H1 (cell line): ENCODE results near the gene ZNF512B. TPM values are rescaled to one million over a fixed set of nuclear protein-coding genes. Genes with fewer than 3 reads are reported as not detected.

Experiments
- CTCF ChIA-PET: fragments of 300-600 bp; sonication (Branson Sonifier 250); formaldehyde crosslinking; loops from one replicate; lab custom pipeline; 2021; ENCODE audit not compliant: partially characterized antibody; lab: Charles Lee
- POLR2A ChIA-PET: fragments of 300-600 bp; sonication (Branson Sonifier 250); formaldehyde crosslinking; loops from one replicate; lab custom pipeline; 2021; ENCODE audit warnings: inconsistent platforms; ENCODE audit not compliant: partially characterized antibody; lab: Charles Lee
- DNase-seq, 2 experiments: peaks; one replicate each; pipeline versions ENCODE4 v3.0.0 to v3.0.0-alpha.2; 2010 to 2022; ENCODE audit warnings: low spot score in 2 of 2, low read depth in 1 of 2, mixed read lengths in 1 of 2
- FAIRE-seq: peaks from 2 replicates; lab custom pipeline; 2011; peaks lifted over from hg19 to GRCh38; lab: Jason Lieb, UNC
- H2AFZ ChIP-seq: 2 replicates; pipeline ENCODE4 v1.8.1; 2012; ENCODE audit warnings: low read length, inconsistent platforms
- H2AK5ac ChIP-seq: 2 replicates; pipeline ENCODE4 v1.6.1; 2013; ENCODE audit warnings: low read depth, low read length
- H2BK120ac ChIP-seq: replicated peaks from 2 replicates; pipeline ENCODE3; 2013; ENCODE audit warnings: low read depth, low read length, inconsistent platforms
- H2BK12ac ChIP-seq: 2 replicates; pipeline ENCODE4 v1.6.1; 2013; ENCODE audit warnings: low read depth, low read length
- H2BK15ac ChIP-seq: 2 replicates; pipeline ENCODE4 v1.6.1; 2013; ENCODE audit warnings: low read length
- H2BK20ac ChIP-seq: 2 replicates; pipeline ENCODE4 v1.6.1; 2013; ENCODE audit warnings: low read length
- H2BK5ac ChIP-seq: 2 replicates; pipeline ENCODE4 v1.6.1; 2013; ENCODE audit warnings: low read depth, low read length
- H3K14ac ChIP-seq: 2 replicates; pipeline ENCODE4 v1.6.1; 2013; ENCODE audit warnings: inconsistent platforms; ENCODE audit not compliant: insufficient read length
- H3K18ac ChIP-seq: 2 replicates; pipeline ENCODE4 v1.6.1; 2013; ENCODE audit warnings: low read length; ENCODE audit errors: extremely low read depth
- H3K23ac ChIP-seq: 2 replicates; pipeline ENCODE4 v1.6.1; 2013; ENCODE audit warnings: inconsistent platforms; ENCODE audit not compliant: insufficient read length
- H3K23me2 ChIP-seq: 2 replicates; pipeline ENCODE4 v1.6.1; 2013; ENCODE audit warnings: low read depth, low read length
- H3K27ac ChIP-seq: 2 replicates; pipeline ENCODE4 v1.6.1; 2011; ENCODE audit warnings: low read depth, low read length, inconsistent platforms
- H3K27me3 ChIP-seq, 4 experiments: replicated peaks in 1 of 4; 1 replicate in 1 of 4; 2 replicates in 3 of 4; pipeline versions ENCODE4 v1.6.1 to v1.8.1; 2011 to 2013; ENCODE audit warnings: low read length in 3 of 4, mild to moderate bottlenecking in 3 of 4, inconsistent platforms in 2 of 4, mixed read lengths in 2 of 4, moderate library complexity in 1 of 4; ENCODE audit not compliant: control insufficient read depth in 3 of 4, insufficient read depth in 3 of 4; ENCODE audit errors: extremely low read depth in 1 of 4
- H3K36me3 ChIP-seq, 4 experiments: 2 replicates each; pipeline versions ENCODE4 v1.6.1 to v1.8.1; 2011 to 2013; ENCODE audit warnings: mild to moderate bottlenecking in 4 of 4, low read length in 3 of 4, moderate library complexity in 2 of 4, control low read depth in 1 of 4, inconsistent platforms in 1 of 4; ENCODE audit not compliant: insufficient read depth in 4 of 4, control insufficient read depth in 2 of 4
- H3K4ac ChIP-seq: replicated peaks from 2 replicates; pipeline ENCODE3; 2013; ENCODE audit warnings: low read length, low read depth, mixed read lengths, inconsistent platforms; ENCODE audit not compliant: insufficient read length
- H3K4me1 ChIP-seq, 4 experiments: replicated peaks in 1 of 4; 1 replicate in 1 of 4; 2 replicates in 3 of 4; pipeline versions ENCODE4 v1.6.1 to v1.8.1; 2011 to 2013; ENCODE audit warnings: low read length in 3 of 4, inconsistent platforms in 2 of 4, mixed read lengths in 1 of 4; ENCODE audit not compliant: insufficient read depth in 4 of 4, control insufficient read depth in 3 of 4
- H3K4me2 ChIP-seq, 2 experiments: 2 replicates each; pipeline versions ENCODE4 v1.6.1 to v1.8.1; 2011 to 2013; ENCODE audit warnings: low read depth in 2 of 2, low read length in 2 of 2, control low read depth in 1 of 2, inconsistent platforms in 1 of 2, mild to moderate bottlenecking in 1 of 2; ENCODE audit not compliant: insufficient read depth in 1 of 2
- H3K4me3 ChIP-seq, 4 experiments: fragments of 200-600, 300-600 bp in 1 of 4; sonication (generic), shearing (Covaris generic), sonication (Bioruptor Twin) in 1 of 4; 2 replicates each; pipeline versions ENCODE4 v1.5.1 to v1.8.1; 2011 to 2016; ENCODE audit warnings: low read length in 4 of 4, low read depth in 3 of 4, control low read depth in 2 of 4, inconsistent platforms in 2 of 4, mild to moderate bottlenecking in 2 of 4, mixed read lengths in 1 of 4, moderate library complexity in 1 of 4; ENCODE audit not compliant: insufficient read depth in 2 of 4; ENCODE audit errors: extremely low read depth in 1 of 4
- H3K56ac ChIP-seq: replicated peaks from 2 replicates; pipeline ENCODE3; 2013; ENCODE audit warnings: low read depth, mild to moderate bottlenecking, mixed read lengths, low read length, inconsistent platforms; ENCODE audit not compliant: insufficient read length
- H3K79me1 ChIP-seq: 2 replicates; pipeline ENCODE4 v1.6.1; 2013; ENCODE audit warnings: low read depth, low read length, control low read depth
- H3K79me2 ChIP-seq, 2 experiments: 2 replicates each; pipeline versions ENCODE4 v1.6.1 to v1.8.1; 2012 to 2013; ENCODE audit warnings: low read length in 2 of 2, mild to moderate bottlenecking in 2 of 2, inconsistent platforms in 1 of 2; ENCODE audit not compliant: insufficient read depth in 2 of 2, control insufficient read depth in 1 of 2
- H3K9ac ChIP-seq, 4 experiments: replicated peaks in 1 of 4; 1 replicate in 1 of 4; 2 replicates in 3 of 4; pipeline versions ENCODE4 v1.6.1 to v1.8.1; 2011 to 2013; ENCODE audit warnings: low read depth in 3 of 4, low read length in 3 of 4, control low read depth in 2 of 4, mild to moderate bottlenecking in 2 of 4, moderate library complexity in 2 of 4, inconsistent platforms in 1 of 4; ENCODE audit errors: extremely low read depth in 1 of 4
- H3K9me3 ChIP-seq, 2 experiments: 2 replicates each; pipeline versions ENCODE4 v1.6.1 to v1.8.1; 2012 to 2013; ENCODE audit warnings: mild to moderate bottlenecking in 2 of 2, moderate library complexity in 2 of 2, control low read depth in 1 of 2, inconsistent platforms in 1 of 2, low read depth in 1 of 2, low read length in 1 of 2, mixed read lengths in 1 of 2; ENCODE audit not compliant: insufficient read depth in 2 of 2
- H4K20me1 ChIP-seq, 2 experiments: replicated peaks in 1 of 2; 2 replicates each; pipeline versions ENCODE3 to v1.8.1; 2011 to 2013; ENCODE audit warnings: inconsistent platforms in 2 of 2, low read length in 2 of 2, mild to moderate bottlenecking in 1 of 2; ENCODE audit not compliant: insufficient read depth in 2 of 2, control insufficient read depth in 1 of 2
- H4K5ac ChIP-seq: 2 replicates; pipeline ENCODE4 v1.6.1; 2013; ENCODE audit warnings: low read length, low read depth, mixed read lengths, inconsistent platforms; ENCODE audit not compliant: insufficient read length
- H4K8ac ChIP-seq: 2 replicates; pipeline ENCODE4 v1.8.0; 2013; ENCODE audit warnings: mild to moderate bottlenecking, moderate library complexity, low read length, inconsistent platforms; ENCODE audit not compliant: insufficient read depth; ENCODE audit errors: extremely low read depth
- H4K91ac ChIP-seq: replicated peaks from 2 replicates; pipeline ENCODE3; 2013; ENCODE audit warnings: low read length, mixed read lengths, inconsistent platforms; ENCODE audit not compliant: insufficient read length
- CTCF ChIP-seq, 3 experiments: IDR thresholded peaks; 1 replicate in 2 of 3; 2 replicates in 1 of 3; pipeline versions ENCODE4 v1.5.1 to v1.6.1; 2011; ENCODE audit warnings: low read length in 3 of 3, mild to moderate bottlenecking in 3 of 3, inconsistent platforms in 2 of 3, low read depth in 1 of 3, moderate library complexity in 1 of 3; ENCODE audit not compliant: insufficient read depth in 1 of 3; ENCODE audit errors: control extremely low read depth in 1 of 3
- EGR1 ChIP-seq: IDR thresholded peaks from 2 replicates; pipeline ENCODE4 v1.6.1; 2011; ENCODE audit warnings: low read depth, low read length, borderline replicate concordance
- EP300 ChIP-seq, 2 experiments: IDR thresholded peaks; 1 replicate in 1 of 2; 2 replicates in 1 of 2; pipeline ENCODE4 v1.6.1; 2011 to 2012; ENCODE audit warnings: low read depth in 2 of 2, low read length in 2 of 2, mild to moderate bottlenecking in 2 of 2, borderline replicate concordance in 1 of 2, inconsistent platforms in 1 of 2, moderate library complexity in 1 of 2
- FOSL1 ChIP-seq: IDR thresholded peaks from 2 replicates; pipeline ENCODE4 v1.6.1; 2011; ENCODE audit warnings: mild to moderate bottlenecking, low read depth, low read length, moderate library complexity; ENCODE audit not compliant: insufficient read depth
- GABPA ChIP-seq: IDR thresholded peaks from 2 replicates; pipeline ENCODE4 v1.6.1; 2011; ENCODE audit warnings: mild to moderate bottlenecking, low read length, moderate library complexity, borderline replicate concordance; ENCODE audit not compliant: insufficient read depth
- JUND ChIP-seq: IDR thresholded peaks from 2 replicates; pipeline ENCODE4 v1.6.1; 2011; ENCODE audit warnings: mild to moderate bottlenecking, improper control_type of control experiment, low read length
- PHF8 ChIP-seq: fragments of 200-600 bp; sonication (generic); conservative IDR thresholded peaks from 2 replicates; pipeline ENCODE4 v1.7.1; 2012; ENCODE audit warnings: low read depth, mild to moderate bottlenecking, inconsistent platforms, low read length, moderate library complexity
- TAF7 ChIP-seq: optimal IDR thresholded peaks from 2 replicates; pipeline ENCODE3; 2011; ENCODE audit warnings: low read depth, mild to moderate bottlenecking, inconsistent platforms, low read length, moderate library complexity, borderline replicate concordance
- WGBS, 2 experiments: shearing (Covaris generic) in 1 of 2; methylation state at CpG; one replicate each; pipeline versions ENCODE4 v1.1.6 to v1.1.7; 2013 to 2015; ENCODE audit warnings: low lambda C conversion rate in 2 of 2, mixed read lengths in 2 of 2, inconsistent platforms in 1 of 2, low coverage in 1 of 2, missing lambda C conversion rate in 1 of 2; ENCODE audit not compliant: insufficient replicate concordance in 2 of 2, insufficient coverage in 1 of 2, insufficient read length in 1 of 2; ENCODE audit errors: extremely low coverage in 1 of 2, missing lambda C conversion rate in 1 of 2; 5-methylcytosine and 5-hydroxymethylcytosine counted together
- polyA plus RNA-seq, 7 experiments: library from polyadenylated mRNA; depleted of rRNA in 3 of 7; stranded (reverse) in 5 of 7; unstranded in 2 of 7; fragments of >200 nt in 5 of 7; fragments of 200-250 nt in 2 of 7; gene quantifications; 1 replicate in 5 of 7; 2 replicates in 1 of 7; 4 replicates in 1 of 7; pipeline versions ENCODE4 v1.2.1 to v1.2.3, GENCODE V29; 2011 to 2013; ENCODE audit warnings: missing spikeins in 2 of 7, mixed read lengths in 2 of 7
- total RNA-seq: library from RNA; stranded (reverse); fragmentation: NEBNext Ultra II Directional; extraction: Animal tissue kit (Norgen Biotek cat#: 25700); gene quantifications from 2 replicates; pipeline ENCODE4 v1.2.1, GENCODE V29; 2021

Gene ZNF512B
- total and polyA plus RNA-seq, 2 of the 8 experiments (the other 6 are each of a cell fraction or from before 2014, with no cell fraction given): 7.3 to 26.6 TPM

DNA sequence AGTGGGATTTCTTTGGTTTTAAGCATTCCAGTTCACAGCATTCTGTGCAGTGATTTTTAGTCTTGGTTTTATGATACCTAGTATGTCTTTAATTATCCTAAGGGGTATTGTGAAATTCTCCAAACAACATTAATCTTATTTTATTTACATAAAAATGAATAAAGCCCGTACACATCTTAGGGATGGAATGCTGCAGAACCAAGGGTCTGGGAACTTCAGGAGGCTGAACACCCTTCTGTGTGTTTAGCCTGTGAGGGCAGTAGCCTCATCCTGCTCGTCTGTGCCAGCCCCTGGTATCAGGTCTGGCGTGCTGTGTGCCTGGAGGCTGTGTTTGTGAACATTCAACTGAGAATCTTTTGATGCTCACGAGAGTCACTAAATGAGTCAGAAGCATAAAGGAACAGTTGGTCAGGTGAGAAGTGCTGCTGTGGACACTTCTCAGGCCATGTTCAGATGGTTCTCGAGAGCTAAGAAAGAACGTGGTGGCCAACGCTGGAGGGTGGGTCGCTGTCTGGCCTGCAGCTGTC lies 41.0 kb upstream of the ZNF512B start:
- Histone ChIP-seq H3K4me1 (no peaks in the 10 kb centered on the region), H2AK5ac (no peak overlapping the region), H3K27ac (no peak overlapping the region), H2BK120ac (no peak overlapping the region), H2BK15ac (no peak overlapping the region), H3K36me3 (peaks cover 14 to 40% (median 27%) of the 10 kb centered on the region in 4 experiments; a peak in 7 of 8 replicates), H2BK5ac (no peak overlapping the region), H2AFZ (no peak overlapping the region), H3K23ac (no peak overlapping the region), H4K20me1 (peaks cover 4 to 8% of the 10 kb centered on the region in 2 experiments), H3K14ac (no peak overlapping the region), H4K91ac (no peak overlapping the region), H2BK20ac (no peak overlapping the region), H4K8ac (no peak overlapping the region), H3K56ac (no peak overlapping the region), H3K9me3 (no peaks in the 10 kb centered on the region), H3K79me2 (peaks cover 0 to 5% of the 10 kb centered on the region in 2 experiments; a peak in 2 of 4 replicates), H3K79me1 (peaks cover 5% of the 10 kb centered on the region; the same call in 1 of the 2 replicates), H3K4ac (no peak overlapping the region), H3K4me2 (no peak overlapping the region), H3K23me2 (no peaks in the 10 kb centered on the region), H3K4me3 (no peak overlapping the region), H2BK12ac (no peak overlapping the region), H3K27me3 (no peaks in the 10 kb centered on the region), H3K9ac (no peak overlapping the region), H4K5ac (no peak overlapping the region), H3K18ac (no peak overlapping the region)
- TF ChIP-seq GABPA (no peak), FOSL1 (no peak), CTCF (IDR thresholded peaks at IDR 0.05; ENCODE audit: control extremely low read depth in 1 of 3, insufficient read depth in 1 of 3, low read depth in 1 of 3, low read length in 3 of 3) (no peak), PHF8 (no peak), TAF7 (no peak), EP300 (IDR thresholded peaks at IDR 0.05; ENCODE audit: borderline replicate concordance in 1 of 2, low read depth in 2 of 2, low read length in 2 of 2) (no peak), JUND (no peak), EGR1 (no peak)
- DNase-seq (no peak), FAIRE-seq (no peak)
- ChIA-PET CTCF (interaction anchor here (0.7 to 1.0 kb wide), 3 partner anchors 9 to 59 kb away, joined by 3 to 4 read pairs (median 3); no protein-coding TSS in a partner anchor), POLR2A (interaction anchor here (0.6 to 1.1 kb wide), 3 partner anchors 8 to 37 kb away, joined by 3 to 5 read pairs (median 3); no protein-coding TSS in a partner anchor)
- 92% methylated on average over 8 of the region's 8 CpGs; no CpG with 5 or more reads in 1 of the 2 experiments for WGBS, 2 experiments
